Fibroblast of skin of abdomen (primary cell): ENCODE data around the gene MICU1.

Source experiments
- DNase-seq: peaks from one replicate; pipeline ENCODE4 v3.0.0-alpha.2; 2013

MICU1 gene

DNA sequence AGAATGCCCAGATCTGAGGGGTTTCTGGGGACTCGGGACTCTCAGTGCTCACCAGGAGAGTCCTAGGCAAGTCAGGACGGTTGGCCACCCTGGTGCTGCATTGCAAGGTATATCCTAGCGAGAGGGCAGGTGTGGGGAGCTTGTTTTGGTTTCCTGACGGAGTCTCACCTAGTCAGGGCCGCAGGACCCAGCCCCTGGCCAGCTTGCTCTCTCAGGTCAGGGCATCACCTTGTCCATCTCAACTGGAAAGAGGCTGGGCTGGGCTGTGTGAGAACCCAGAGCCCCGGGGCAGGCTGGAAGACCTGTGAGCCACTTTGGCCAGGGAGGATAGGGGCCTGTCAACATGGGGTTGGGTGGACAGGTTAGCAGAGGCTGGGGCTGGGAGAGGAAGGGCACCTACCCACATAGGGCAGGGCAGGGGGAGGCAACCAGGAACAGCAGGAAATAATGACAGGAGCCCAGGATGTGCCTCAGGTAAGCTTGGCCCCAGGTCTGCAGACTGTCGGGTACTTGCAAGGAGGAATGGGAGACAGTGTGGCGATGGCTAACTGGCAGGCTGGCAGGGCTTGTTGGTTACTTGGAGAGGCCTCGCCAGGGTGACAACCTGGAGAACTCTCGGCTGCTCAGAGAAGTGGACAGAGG, 302.6 kb downstream of the MICU1 start:
- DNase-seq = no peak

DNA sequence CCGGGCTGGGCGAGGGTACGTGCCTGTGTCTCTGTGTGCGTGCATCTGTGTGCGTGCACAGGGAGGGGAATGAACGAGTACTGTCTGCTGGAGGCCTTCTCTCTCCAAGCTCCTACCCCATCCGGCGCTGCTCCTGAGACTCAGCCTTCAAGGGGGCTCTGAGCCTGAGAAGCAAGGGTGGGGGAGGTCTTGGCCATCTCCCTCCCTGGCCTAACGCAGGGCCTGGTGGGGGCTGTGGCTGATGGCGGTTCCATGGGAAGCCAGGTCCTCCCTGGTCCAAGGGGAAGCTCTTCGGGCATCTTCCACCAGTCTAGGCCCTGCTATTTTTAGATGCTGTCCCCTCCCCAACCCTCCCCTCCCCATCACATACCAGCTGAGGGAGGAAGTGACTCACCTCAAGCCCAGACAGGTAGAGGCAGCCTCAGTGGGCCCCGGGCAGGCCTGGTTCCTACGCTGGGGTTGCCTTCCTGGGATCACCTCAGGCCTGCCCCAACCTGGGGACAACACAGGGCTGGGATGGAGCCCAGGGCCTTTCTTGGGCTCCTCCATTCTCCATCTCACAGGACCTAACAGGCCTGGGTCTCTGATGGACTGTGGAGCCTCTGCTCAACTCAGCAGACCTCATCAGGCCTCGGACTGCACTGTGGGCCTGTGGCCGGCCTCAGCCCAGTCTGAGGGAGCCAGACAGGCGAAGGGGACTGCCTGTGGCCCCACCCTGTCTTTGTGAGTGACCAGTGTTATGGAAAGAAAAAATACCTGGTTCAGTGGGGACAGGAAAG, 303.4 kb downstream of the MICU1 start:
- DNase-seq = no peak

DNA sequence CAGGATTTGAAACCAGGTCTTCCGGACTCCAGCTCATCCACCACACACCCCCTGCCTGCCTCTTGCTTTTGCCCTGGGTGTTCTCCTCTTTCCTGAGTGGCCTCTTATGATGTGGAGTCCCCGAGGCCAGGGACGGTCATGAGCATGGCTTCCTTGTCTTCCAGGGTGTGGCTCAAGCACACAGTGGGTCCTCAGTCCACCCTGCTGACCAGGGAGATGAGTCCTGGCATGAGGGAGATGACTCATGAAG, 303.9 kb downstream of the MICU1 start:
- no peak for DNase-seq

DNA sequence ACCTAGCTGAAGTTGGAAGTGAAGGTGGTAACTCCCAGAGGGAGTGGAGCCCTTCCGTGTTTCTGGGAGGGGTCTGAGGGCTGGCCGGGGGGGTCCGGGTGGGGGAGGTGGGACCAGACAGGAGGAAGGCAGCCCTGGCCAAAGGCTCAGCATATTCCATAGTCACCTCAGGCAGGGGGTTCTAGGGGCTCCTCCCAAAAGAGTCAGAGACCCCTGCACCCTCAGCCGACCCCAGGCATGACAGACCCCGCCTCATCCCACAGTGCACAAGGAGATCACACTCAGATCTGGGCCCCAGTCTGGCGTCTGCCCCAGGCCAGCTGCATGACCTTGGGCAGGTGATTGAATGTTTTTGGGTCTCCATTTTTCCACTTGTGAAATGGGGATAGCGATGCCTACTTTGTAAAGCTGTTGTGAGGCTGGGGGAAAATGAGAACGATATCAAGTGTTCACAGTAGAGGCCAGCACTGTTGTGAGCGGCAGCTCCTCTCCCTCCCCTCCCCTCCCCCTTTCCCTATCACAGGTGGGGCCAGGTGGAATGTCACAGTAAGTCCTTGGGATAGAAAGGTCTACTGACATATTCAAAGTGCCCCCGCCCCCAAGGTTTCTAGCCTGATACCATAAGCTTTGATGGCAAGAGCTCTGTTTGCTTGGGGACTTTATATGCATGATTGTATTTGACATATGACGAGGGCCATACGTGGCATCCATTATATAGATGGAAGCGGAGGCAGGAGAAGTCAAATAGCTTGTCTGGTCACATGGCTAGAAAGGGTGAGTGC, 304.4 kb downstream of the MICU1 start:
- no peak for DNase-seq

DNA sequence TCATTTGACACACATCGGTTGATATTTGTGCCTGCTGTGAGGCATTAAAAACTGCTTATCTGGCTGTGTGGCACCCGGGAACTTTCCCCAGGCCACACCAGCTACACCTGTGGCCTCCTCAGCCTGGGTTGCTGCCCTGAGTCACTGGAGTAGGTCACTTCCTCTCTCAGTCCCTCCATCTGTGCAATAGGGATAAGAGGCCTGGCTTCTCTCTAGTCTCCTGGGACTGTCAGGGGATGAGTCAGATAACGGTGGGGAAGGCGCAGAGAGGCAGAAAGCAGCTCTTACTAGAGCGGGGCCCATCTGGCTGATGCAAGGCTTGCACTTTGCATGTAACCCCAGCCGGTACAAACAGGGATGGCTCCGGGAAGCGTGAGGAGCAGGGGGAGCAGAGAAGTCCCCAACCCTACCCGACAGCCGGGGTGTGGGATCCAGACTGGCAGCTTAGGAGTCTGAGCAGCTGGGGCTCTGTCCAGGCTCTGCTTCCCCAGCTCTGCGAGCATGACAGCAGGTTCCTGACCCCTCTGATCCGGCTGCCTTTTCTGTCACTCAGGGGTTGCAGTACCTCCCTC, 305.1 kb downstream of the MICU1 start:
- peak; percentile 100 for DNase-seq

DNA sequence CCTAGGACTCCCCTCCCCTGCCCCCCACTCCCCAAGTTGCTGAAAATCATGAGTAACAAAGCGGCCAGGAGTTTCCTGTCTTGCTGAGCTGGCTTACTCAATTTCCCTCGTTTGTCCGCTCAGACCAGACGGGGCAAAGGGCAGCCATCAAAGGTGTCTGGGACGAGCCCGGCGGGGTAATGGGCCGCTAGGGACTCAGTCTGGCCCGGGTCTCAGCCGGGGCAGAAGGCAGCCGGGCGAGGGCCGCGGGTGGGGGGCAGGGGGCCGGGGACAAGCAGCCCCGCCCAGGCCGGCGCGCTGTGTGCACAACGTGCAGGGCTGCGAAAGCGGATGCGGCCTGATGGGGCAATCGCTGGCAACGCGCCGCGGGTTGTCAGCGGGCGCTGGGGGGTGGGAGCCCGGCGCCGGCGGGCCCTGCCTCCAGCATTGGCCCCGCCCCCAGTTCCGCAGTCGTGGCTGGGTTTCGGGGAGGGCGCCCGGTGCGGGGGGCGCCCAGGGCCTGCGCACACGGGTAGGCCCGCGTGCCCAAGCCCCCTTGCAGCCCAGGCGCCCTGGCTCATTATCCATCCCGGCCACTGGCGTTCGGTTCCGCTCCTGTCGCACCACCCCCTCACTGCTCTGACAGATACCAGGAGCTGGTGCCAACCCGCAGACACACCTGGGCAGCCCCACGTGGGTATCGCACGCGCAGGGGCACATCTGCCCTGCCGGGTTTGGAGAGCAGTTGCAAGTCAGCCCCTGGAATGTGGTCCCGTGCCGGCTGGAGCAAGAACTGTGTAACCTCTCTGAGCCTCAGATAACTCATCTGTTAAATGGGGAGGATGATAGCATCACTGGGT, 306.2 kb downstream of the MICU1 start:
- DNase-seq = peak; percentile 96

DNA sequence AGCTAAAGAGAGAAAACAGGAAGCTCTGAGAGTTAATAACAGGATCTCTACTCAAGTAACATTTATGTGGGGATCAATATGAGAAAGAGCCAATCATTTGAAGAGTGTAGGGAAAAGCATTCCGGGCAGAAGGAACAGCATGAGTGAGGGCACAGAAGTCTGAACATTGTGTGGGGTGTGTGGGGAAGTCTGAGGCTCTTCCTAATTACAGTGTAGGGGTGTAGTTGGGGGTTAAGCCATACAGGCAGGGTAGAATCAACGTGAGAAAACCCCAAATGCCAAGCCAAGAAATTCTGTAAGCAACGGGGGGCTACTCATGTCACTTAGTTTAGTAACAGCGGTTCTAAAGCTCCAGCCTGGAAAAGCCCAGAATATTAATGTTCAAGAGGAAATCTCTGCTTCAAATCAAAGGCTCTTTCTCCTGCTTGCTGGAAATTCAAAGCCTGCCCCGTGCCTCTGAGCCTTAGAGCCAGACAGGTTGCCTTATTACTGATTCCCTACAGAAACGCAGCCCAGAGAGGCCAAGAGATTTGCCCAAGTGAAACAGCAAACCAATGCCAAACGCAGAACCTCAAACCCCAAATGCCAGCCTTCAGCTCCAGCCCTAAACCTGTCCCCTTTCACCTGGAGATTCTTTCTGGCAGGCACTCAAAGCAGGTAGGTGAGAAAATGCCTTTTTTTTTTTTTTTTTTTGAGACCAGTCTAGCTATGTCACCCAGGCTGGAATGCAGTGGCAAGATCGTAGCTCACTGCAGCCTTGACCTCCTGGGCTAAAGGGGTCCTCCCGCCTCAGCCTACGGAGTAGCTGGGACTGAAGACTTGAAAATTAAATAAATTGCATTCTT, 307.2 kb downstream of the MICU1 start:
- DNase-seq = no peak
